Measurements from ENCODE around the gene JAZF1. TPM values are rescaled to one million over a fixed set of nuclear protein-coding genes. Genes with fewer than 3 reads are reported as not detected.
A peak's percentile ranks its signal among the peaks of the same experiment; 100 is the strongest.
"Not testable (repeated sequence)": the region's sequence is repeated elsewhere in the genome, so short reads cannot be mapped to it uniquely, and the experiment has no call there.

JAZF1 gene
- total RNA-seq, 1 experiment from 2014 or later, result 18.8 TPM

DNA sequence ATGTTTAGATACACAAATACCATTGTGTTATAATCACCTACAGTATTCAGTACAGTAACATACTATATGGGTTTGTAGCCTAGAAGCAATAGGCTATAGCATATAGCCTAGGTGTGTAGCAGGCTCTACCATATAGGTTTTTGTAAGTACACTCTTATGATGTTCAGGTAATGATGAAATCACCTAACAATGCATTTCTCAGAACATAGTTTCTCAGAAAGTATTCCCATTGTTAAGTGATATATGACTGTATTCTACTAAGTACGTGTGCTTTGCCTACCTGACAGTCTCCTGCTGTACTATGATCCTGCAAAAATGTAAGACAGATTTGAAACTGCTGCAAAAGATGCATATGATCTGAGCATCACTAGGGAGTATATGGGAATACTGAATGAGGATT lies 137.9 kb downstream of the JAZF1 start:
- DNase-seq (ENCODE audit: low spot score), result no peak

DNA sequence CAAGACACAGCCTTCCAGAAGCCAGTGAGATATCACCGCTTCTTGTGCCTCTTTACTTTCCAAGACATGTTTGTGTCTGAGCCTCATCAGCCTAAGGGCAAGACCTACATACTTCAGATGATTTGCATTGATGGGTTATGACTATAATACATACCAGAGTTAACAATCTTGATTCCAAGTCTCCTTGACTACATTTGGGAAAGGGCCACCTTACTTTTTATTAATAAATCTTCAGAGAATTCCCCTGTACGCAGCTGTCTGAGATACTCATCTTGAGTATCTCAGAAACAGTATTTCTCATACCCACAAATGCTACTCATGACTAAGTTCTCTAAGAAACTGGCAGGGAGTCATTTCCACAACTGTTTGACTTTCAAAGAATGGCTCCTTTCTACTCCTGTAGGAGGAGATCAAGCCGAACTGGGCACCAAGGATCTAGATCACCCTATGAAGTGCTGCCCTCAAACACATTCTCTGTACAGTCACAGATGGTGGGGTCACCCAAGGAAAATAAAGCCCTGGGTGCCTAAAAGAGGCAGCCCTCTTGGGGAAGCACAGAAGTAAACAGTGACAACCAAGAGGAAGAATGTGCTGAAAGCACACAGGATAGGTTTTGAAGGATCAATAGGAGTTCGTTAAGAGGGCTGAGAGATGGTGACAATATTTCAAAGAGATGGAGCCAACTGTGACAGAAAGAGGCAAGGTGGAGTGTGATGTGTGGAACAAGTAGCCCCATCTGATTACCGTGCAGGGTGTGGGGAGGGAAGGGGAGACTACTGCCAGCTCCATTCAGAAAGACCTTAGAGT lies 138.9 kb downstream of the JAZF1 start:
- peak; percentile 97 for DNase-seq (ENCODE audit: low spot score)

DNA sequence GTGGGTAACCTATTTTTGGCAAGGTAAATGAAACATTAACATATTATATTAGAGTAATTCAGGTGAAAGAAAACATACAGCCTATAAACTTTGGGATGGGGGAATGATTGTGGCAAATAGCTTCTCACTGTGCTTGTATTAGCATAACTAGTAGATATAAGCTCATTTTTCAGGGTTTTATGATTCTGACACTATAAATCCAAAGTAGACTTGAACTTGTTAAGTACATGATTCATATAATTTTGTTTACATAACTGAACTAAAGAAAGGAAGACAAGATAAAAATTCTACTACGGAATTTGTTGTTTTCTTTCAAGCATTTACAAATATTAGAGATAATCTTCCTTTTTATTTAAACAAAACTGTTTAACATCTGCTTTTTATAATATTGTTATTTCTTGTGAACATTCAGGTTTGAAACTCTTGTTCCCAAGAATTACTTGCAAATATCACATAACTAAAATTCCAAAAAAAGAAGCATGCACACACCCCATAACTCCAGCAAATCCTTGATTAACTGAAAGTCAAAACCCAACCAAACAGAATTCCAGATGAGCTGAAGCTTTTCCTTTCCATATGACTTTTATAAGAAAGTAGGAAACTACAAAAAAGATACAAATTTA lies 142.3 kb downstream of the JAZF1 start:
- peak; percentile 51 for DNase-seq (ENCODE audit: low spot score)

DNA sequence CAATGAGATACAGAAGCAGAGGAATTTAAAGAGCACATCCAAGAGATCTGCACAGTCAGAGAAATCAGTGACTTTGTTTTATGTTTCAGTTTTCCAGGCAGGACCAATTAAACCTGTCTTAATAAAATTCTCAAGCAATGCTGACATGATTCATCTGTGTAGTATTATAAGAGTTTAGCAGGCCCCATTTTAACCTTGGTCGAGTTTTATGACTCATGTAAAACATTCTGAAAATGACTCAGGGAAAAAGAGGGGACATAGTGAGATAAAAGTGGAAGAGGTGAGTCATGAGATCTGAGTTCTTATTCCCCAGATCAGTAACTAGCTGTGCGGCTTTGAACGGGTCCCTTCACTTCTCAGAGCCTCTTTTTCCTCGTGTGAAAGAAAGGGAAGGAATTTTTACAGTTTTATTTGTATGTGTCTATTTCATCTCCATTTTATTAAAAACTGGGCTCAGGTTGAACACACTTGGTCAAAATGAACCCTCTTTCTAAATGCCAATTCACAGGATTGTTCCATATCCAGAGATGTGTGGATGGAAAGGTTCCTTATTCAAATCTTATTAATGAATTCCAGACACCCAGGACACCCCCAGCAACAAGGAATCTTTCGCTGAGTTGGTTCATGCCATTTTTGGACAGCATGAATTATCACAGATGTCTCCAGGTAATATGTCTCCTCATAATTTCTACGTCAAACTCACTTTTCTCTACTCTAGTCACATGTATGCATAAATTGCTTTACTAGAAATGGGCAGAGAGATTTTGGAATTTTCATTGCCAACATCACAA lies 143.2 kb downstream of the JAZF1 start:
- DNase-seq (ENCODE audit: low spot score), result peak; percentile 100

DNA sequence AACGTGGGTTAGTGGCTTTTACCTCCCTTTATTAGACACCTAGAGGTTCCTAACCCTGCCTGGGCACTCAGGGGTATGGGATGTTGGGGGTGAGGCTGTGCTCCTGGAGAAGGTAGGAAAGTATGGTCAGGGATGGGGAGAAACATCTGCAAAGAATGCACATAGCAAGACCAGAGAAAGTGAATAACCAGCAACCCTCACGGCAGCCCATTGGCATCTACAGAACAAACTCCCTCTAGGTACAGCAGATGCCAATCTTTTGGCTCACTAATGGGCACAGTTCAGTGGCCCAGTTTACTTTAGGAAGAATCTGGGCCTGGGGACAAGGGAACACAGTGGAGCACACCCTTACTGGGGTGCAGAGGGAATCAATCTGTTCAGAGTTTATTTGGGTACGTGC lies 143.9 kb downstream of the JAZF1 start:
- DNase-seq (ENCODE audit: low spot score), result no peak

DNA sequence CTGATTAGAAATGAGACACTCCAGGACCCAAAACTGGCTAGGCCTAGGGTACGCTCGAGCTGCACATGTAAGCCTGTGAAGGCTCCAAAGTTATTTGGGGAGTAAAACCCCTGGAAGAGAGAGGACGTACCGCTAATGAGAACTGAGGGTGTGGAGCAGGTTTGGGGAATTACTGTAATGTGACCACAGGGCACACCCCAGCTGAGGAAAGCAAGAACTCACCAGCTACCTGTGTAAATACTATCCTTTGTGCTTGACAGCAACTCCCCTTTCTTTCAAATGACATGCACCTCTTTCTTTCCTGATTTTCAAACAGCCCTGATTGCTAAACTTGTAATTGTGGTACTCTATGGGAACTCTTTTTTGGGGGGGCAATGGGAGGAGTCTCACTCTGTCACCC lies 147.2 kb downstream of the JAZF1 start:
- no peak for DNase-seq (ENCODE audit: low spot score)

DNA sequence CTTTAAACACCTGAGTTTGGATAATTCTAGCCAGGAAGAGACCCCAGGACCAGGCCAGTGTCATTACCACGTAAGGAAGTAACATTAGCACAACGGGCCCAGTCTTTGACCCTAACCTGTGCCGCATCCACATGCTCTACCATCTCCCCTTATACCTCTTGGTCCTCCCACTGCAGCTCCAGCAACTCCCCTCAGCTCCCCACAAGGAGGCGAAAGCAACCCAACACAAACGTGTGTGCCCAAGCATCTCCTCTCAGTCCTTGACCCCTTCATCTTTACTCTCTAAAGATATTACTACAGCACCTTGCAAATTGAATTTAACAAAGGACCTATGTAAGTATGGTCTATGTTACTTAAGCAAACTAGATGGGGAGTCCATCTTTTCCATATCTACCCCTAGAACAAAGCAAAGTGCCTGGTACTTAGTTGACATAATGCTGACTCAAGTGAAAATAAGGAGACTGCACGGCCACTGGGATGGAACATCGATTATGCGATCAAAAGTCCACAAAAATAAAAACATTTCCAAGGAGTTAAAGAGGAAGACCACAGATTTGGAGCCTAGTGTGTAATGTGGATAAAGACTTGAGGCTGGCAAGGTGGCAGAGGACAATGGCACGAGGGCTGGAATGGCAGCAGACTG lies 147.7 kb downstream of the JAZF1 start:
- no peak for DNase-seq (ENCODE audit: low spot score)

DNA sequence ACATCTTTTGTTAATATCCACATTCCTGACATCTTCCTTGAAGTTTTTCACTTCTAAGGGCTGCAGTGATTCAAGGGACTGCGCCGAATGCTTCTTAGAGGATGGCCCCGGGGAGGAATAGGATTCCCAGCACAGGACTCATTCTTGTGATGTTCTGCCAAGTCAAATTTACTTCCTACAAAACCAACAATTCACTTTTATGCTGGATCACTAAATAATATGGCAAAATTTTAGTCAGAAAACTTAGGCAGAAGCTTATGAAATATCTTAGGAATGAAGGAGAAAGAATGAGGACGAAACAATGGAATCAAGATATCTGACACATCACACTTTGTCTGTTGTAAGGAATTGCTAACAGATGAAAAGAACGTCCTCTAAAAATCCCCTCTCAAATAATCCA lies 151.5 kb downstream of the JAZF1 start:
- DNase-seq (ENCODE audit: low spot score), result no peak

DNA sequence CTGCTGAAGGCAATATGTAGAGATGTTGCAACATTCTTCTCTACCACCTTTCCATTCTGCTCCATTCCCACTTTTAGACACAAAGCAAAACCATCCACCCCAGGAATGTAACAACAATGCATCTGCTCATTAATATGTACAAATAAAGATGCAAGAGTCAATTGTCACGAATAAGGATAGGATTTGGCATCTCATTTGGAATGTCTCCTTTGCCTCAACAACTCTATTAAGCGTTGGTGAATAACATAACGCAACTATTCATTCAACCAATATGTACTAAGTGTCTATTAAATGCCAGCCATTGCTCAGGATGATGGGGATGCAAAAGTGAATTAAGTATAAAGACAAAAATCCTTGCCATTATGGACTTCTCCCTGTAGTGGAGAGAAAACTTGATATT lies 152.1 kb downstream of the JAZF1 start:
- no peak for DNase-seq (ENCODE audit: low spot score)

DNA sequence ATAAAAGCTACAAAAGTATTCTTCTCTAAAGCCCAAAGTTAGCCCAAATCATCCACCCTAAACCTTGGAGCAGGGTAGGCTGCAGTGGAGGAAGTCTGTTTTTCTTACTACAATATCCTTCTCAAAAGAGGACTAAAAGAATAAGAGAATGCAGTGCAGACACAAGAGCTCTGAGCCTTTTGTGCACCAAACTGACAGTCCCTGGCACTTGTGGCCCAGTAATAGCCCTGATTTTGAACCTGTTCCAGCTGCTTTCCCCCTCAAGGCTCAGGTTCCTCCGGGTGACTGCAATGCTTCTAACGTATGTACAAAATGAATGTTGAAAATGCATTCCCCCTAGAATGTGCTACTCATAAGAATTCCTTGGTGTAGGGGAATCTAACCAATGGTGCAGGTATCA lies 154.4 kb downstream of the JAZF1 start:
- no peak for DNase-seq (ENCODE audit: low spot score)

DNA sequence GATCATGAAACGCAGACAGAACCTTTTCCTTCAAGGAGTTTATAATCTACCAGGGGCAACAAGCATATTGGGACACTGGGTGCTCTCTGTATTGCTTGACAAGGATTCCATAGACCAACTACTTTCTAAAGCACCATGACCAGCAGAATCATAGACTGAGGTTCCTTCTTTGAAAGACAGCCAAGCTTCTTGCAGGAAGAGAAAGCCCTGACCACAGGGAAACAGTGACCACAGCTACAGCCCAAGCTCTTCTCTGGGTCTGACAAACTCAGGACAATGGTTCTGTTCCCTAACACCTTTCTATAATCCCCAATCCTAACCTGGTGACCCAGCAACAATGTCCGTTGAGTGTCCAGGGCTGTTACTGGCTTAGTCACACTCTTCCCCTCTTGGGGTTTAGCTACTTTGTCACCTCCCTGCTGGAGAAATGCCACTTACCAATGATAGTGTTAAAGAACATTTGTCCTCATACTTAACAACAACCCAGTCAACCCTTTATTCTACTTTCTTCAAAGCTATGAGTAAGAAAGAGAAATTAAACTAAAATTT lies 155.7 kb downstream of the JAZF1 start:
- DNase-seq (ENCODE audit: low spot score), result no peak

DNA sequence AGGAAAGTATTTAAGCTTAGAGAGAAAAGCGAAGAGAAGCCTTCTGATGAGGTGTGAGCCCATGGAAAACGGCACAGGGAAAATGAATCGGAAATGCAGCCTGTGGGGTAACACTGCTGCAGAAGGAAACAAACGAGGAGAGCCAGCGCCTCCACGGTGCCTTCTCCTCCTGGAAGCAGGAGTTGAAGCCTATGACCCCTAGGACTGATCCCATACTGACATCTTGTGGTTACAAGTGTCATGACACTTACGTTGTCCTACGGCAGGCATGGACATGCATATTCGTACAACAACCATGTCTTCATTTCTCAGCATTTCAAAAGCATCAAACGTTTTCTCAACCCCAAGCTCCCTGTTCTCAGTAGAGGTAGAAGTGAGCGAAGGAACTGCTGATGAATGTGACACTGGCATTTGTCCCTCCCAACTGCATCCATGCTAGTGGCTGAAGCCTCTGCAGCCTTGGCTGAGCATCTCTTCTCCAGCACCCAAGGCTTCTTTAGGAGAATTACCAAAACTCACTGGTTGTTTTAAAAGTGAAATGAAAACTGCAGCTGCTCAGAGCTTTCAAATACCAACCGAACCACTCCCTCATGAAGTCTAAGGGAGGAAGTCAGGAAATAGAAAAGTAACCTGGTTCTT lies 160.2 kb downstream of the JAZF1 start:
- peak; percentile 87 for DNase-seq (ENCODE audit: low spot score)

DNA sequence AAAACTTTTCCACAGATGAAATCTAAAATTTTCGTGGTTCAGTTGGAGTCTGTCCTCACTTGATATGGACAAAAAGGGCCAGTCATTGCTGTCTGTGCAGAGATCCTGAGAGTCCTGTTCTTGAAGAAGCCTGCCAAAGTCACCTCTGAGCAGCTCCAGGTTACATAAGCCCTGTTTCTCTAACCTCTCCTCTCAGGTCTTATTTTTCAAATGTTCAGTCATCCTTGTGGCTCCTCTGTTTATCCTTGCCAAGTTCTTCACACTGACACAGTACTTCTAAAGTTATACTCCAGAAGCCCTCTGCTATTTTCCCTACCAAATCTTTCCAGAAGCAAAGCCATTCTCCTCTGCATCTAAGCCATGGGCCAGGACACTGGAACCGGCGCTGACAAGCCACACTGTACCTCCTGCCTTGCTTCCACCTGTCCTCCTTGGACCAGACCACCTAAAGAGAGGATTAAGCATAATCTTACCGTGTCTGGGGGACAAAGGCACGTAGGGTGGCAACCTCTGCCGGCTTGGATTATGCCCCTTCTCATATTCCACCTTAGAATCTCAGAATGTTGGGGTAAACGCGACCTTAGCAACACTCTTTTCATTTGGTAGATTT lies 161.6 kb downstream of the JAZF1 start:
- no peak for DNase-seq (ENCODE audit: low spot score)

DNA sequence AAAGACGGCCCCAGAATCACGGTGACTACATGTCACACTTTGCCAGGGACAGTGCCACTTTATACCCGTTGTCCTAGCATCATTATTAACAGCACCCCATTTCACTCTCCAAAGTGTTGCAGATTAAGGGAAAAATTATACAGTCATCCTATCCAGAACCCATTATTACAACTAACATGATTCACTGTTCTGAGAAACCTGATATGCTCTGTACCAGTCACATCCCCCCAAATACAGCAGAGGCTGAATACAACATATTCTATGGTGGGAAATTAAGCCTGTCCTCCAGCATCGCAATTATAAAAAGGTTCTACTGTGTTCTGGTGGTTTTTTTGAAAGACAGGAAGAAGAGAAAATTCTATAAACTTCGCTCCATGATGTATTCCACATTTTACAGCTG lies 162.1 kb downstream of the JAZF1 start:
- DNase-seq (ENCODE audit: low spot score), result no peak

DNA sequence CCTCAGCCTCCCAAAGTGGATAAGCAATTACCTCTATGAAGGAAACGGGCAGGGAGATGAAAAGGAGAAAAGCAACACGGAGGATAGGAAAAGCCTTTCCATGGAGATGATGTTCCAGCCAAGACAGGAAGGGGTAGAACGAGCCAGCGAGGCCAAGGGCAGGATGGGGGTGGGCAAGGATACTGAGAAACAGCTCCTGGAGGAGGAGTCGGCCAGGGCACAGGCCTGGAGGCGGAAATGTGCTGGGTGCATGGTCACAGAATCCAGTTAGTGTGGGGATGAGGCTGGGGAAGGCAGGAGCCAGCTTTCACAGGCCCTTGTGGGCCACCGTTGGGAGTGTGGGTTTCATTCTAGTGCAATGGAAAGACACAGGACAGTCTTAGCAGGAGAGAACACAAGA lies 162.6 kb downstream of the JAZF1 start:
- DNase-seq (ENCODE audit: low spot score), result no peak

DNA sequence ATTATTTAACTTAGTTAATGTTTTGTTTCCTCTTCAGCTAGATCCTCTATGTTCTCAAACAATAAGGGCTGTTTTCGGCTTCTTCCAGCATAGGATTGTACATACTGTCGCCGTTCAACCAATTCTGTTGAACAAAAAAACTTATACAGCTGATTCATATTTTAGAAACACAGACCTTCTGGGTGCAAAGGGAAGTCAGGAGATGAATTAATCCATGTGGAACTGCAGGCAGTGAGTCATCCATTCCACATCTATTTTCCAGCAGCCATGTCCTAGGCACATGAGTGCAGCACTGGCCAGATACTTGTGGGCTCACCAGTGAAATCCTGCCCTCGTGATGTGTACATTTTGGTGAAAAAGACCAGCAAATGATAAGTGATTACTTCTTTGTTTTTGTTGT lies 163.2 kb downstream of the JAZF1 start:
- peak; percentile 55 for DNase-seq (ENCODE audit: low spot score)

DNA sequence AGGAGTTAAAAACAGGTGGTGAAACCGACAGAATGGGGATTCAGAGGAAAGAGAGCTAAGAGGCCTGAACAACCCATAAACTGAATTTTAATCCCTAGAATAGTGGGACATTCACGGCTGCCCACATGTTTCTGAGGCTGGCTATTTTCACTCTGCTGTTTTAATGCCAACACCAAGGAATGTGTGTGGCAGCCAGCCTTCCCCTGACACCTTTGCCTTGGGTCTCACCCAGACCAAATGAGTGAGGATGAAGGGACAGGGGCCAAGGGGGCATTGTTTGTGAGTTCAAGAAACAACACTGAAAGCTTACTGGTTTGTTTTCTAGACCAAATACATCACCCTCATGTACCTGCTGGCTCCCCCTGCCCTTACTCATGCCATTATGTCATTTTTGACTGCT lies 164.3 kb downstream of the JAZF1 start:
- no peak for DNase-seq (ENCODE audit: low spot score)

DNA sequence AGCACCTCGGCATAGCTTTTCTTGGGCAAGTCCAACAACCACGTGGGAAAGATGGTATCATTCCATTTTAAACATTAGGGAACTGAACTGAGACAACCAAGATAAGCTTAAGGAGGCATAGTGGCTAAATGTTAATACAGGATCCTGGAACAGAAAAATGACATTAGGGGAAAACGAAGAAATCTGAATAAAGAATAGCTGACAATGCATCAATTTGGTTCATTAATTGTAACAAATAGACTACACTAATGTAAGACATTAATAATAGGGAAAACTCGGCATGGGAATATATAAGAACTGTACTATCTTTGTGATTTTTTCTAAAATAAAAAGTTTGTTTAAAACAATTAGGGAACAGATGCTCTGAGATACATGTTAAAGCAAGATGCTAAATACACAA lies 165.4 kb downstream of the JAZF1 start:
- DNase-seq (ENCODE audit: low spot score), result no peak

DNA sequence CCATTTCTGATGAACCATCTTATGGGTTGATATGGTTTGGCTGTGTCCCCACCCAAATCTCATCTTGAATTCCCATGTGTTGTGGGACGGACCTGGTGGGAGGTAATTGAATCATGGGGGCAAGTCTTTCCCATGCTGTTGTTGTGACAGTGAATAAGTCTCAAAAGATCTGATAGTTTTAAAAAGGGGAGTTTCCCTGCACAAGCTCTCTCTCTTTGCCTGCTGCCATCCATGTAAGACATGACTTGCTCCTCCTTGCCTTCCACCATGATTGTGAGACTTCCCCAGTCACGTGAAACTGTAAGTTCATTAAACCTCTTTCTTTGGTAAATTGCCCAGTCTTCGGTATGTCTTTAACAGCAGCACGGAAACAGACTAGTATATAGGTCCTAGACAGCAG lies 166.3 kb downstream of the JAZF1 start:
- not testable (repeated sequence) for DNase-seq (ENCODE audit: low spot score)

DNA sequence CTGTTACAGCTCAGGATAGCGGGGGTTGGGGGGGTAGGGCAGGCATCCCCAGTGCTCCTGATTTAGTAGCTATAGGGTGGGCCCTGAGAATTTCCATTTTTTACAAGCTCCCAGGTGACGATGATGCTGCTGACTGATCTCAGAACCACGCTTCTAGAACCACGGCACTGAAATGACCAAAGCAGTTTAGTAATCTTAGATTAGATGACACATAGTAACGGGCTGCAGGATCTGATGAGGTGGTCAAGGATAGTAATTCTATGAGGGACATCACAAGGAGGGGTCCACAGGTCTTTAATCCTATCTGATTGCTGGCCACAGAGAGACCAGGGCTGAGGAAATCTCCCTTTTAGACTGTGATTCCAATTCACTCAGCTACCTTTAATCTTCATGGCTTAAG lies 167.2 kb downstream of the JAZF1 start:
- no peak for DNase-seq (ENCODE audit: low spot score)

DNA sequence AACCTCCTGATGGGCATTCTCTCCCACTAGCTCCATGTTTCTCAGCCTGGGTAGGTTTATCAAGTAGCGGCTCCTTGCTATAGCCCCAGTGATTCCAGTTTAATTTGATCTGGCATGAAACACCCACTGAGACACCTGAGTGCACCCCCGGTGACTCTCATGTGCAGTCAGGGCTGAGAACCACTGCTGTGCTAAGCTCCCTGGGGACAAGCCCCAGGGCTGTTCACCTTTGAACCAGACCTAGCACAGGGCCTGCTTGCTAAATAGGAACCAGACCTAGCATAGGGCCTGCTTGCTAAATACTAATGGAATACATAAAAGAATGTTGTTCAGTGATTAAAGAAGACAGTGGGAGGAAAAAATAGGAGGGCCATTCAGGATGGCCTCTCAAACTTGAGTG lies 167.6 kb downstream of the JAZF1 start:
- DNase-seq (ENCODE audit: low spot score), result no peak
